Activated CD8-positive, alpha-beta T cell treated with anti-CD3 and anti-CD28 coated beads for 36 hours (primary cell): Measurements from ENCODE around the gene ASIC1. TPM values are rescaled to one million over a fixed set of nuclear protein-coding genes. Genes with fewer than 3 reads are reported as not detected.
A peak's percentile ranks its signal among the peaks of the same experiment; 100 is the strongest.

Experiments
- ATAC-seq: fragments of 200-7000 bp; cut with Tn5 transposase; one replicate; pipeline ENCODE4 v1.10.0; 2021; ENCODE audit warnings: mild to moderate bottlenecking, moderate library complexity
- CTCF ChIA-PET: fragments of 350-600 bp; sonication (Branson Sonifier 250); formaldehyde crosslinking; loops from one replicate; lab custom pipeline; 2021; ENCODE audit warnings: antibody characterized with exemption; lab: Charles Lee
- POLR2A ChIA-PET: fragments of 350-600 bp; sonication (Branson Sonifier 250); formaldehyde crosslinking; loops from one replicate; lab custom pipeline; 2021; ENCODE audit warnings: antibody characterized with exemption; lab: Charles Lee
- DNase-seq: peaks from one replicate; pipeline ENCODE4 v3.0.0-alpha.2; 2020
- H3K27ac Mint-ChIP-seq: one replicate; pipeline ENCODE4 v1.8.0; 2021; ENCODE audit warnings: mild to moderate bottlenecking, mixed read lengths
- H3K27me3 Mint-ChIP-seq: one replicate; pipeline ENCODE4 v1.8.0; 2021; ENCODE audit warnings: mixed read lengths
- H3K36me3 Mint-ChIP-seq: one replicate; pipeline ENCODE4 v1.8.0; 2021; ENCODE audit warnings: low read depth, mixed read lengths
- H3K4me1 Mint-ChIP-seq: one replicate; pipeline ENCODE4 v1.8.0; 2021; ENCODE audit warnings: low read depth, mixed read lengths
- H3K4me3 Mint-ChIP-seq: one replicate; pipeline ENCODE4 v1.8.0; 2021; ENCODE audit warnings: mild to moderate bottlenecking, moderate library complexity, mixed read lengths
- H3K9me3 Mint-ChIP-seq: one replicate; pipeline ENCODE4 v1.8.0; 2021; ENCODE audit warnings: mixed read lengths
- intact Hi-C: fragments of 100-400 bp; cut with micrococcal nuclease; formaldehyde crosslinking; loops from one replicate; pipeline ENCODE4 v1.10.0; 2022
- total RNA-seq, 2 experiments: library from RNA; stranded (reverse); gene quantifications; one replicate each; pipeline ENCODE4 v1.2.3, GENCODE V29; 2021
- TF ChIP-seq, protein P1 (sequence below): fragments of 200-600 bp; IDR thresholded peaks from one replicate; pipeline ENCODE4 v1.8.0; 2022; ENCODE audit warnings: antibody characterized with exemption, mild to moderate bottlenecking

Gene ASIC1
- total RNA-seq, 2 experiments from 2014 or later, result 14.3 to 17.3 TPM

DNA sequence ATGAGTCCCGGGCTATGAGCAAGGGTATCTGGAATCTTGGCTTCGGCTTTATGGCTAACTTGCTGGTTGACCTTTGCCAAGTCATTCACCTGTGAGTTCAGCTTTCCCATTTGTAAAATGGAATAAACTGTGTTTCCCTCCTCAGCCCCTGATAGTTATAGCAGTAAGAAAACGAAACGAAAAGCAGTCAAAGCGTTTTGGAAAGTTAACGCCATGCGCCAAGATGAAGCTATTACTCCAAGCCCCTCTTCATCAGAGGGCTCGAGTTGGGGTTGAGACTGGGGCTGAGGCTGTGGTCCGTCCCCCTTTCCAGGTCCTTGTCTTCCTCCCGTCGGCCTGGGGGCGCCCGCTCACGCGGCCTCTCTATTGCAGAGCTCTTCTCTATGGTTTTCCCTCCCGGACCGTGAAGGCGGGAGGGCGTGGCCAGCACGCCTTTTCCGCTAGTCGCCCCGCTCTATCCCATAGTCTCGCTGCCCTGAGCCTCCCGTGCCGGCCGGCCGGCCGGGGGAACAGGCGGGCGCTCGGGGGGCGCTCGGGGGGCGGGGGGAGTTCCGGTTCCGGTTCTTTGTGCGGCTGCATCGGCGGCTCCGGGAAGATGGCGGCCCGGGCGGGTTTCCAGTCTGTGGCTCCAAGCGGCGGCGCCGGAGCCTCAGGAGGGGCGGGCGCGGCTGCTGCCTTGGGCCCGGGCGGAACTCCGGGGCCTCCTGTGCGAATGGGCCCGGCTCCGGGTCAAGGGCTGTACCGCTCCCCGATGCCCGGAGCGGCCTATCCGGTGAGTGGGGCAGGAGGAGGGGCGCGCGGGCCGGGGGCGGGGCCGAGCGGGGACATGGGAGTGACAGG is 27.6 kb downstream of the ASIC1 start, which contains the start of gene SMARCD1:
Gene SMARCD1 (plus strand): TSS at position 568 of the 840 bp plus-strand sequence. CDS start 28 bp downstream, at position 596.
- ChIA-PET POLR2A (interaction anchor here (0.6 to 4.0 kb wide), 10 partner anchors 12 to 82 kb away, joined by 3 to 26 read pairs (median 4); partner anchors contain the start of genes CERS5, COX14 and GPD1), CTCF (interaction anchor here (0.7 to 6.8 kb wide), 19 partner anchors 9 to 230 kb away, joined by 3 to 60 read pairs (median 4); partner anchors contain the start of genes CERS5, COX14, GPD1 and LIMA1)
- Mint-ChIP-seq H3K4me1 (peaks cover 44% of the 10 kb centered on the region), H3K27me3 (no peaks in the 10 kb centered on the region), H3K27ac (peak within 1 kb of the TSS; percentile 93), H3K36me3 (peaks cover 5% of the 10 kb centered on the region), H3K9me3 (no peaks in the 10 kb centered on the region), H3K4me3 (peak within 1 kb of the TSS; percentile 90)
- TF ChIP-seq, protein P1, sequence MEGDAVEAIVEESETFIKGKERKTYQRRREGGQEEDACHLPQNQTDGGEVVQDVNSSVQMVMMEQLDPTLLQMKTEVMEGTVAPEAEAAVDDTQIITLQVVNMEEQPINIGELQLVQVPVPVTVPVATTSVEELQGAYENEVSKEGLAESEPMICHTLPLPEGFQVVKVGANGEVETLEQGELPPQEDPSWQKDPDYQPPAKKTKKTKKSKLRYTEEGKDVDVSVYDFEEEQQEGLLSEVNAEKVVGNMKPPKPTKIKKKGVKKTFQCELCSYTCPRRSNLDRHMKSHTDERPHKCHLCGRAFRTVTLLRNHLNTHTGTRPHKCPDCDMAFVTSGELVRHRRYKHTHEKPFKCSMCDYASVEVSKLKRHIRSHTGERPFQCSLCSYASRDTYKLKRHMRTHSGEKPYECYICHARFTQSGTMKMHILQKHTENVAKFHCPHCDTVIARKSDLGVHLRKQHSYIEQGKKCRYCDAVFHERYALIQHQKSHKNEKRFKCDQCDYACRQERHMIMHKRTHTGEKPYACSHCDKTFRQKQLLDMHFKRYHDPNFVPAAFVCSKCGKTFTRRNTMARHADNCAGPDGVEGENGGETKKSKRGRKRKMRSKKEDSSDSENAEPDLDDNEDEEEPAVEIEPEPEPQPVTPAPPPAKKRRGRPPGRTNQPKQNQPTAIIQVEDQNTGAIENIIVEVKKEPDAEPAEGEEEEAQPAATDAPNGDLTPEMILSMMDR, result no peak
- ATAC-seq (peak; percentile 88), DNase-seq (peak; percentile 90)
- intact Hi-C loops, result loop anchor here (5.0 kb wide), 1 partner anchor 92 kb away; no protein-coding TSS in a partner anchor

DNA sequence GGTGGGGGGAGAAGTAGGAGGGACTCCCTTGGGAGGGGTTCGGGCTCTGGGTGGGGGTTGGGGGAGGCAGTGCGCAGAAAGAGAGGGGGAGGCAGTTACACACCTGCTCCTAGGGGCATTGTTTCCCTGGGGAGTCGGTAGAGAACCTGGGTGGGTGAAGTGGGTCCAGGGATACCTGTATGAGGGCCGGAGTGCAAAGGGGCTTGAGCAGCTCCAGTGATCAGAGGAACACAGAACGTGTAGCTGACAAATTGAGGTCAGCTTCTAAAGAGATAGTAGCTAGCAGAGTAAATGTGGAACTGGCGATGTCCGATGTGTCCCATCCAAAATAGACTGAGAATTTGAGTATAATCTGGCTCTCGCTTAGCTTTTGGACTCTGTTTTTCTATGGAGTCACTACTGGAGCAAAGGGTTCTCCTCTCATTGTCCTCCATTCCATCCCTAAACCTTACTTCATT is 28.2 kb downstream of the ASIC1 start:
- intact Hi-C loops, result loop anchor here (5.0 kb wide), 1 partner anchor 92 kb away; no protein-coding TSS in a partner anchor
- H3K4me3 Mint-ChIP-seq, result peak overlapping the region; percentile 90
- no peak for DNase-seq
- ATAC-seq, result no peak
- peaks cover 44% of the 10 kb centered on the region for H3K4me1 Mint-ChIP-seq
- POLR2A ChIA-PET, result interaction anchor here (0.6 to 4.0 kb wide), 4 partner anchors 11 to 82 kb away, joined by 3 to 26 read pairs (median 4); partner anchors contain the start of genes CERS5 and COX14
- CTCF ChIA-PET, result interaction anchor here (0.9 to 6.8 kb wide), 11 partner anchors 13 to 119 kb away, joined by 3 to 60 read pairs (median 4); partner anchors contain the start of genes CERS5, COX14 and GPD1
- peaks cover 9% of the 10 kb centered on the region for H3K36me3 Mint-ChIP-seq
- no peaks in the 10 kb centered on the region for H3K27me3 Mint-ChIP-seq
- peak overlapping the region; percentile 89 for H3K27ac Mint-ChIP-seq
- TF ChIP-seq, protein P1, result no peak
- H3K9me3 Mint-ChIP-seq, result no peaks in the 10 kb centered on the region

DNA sequence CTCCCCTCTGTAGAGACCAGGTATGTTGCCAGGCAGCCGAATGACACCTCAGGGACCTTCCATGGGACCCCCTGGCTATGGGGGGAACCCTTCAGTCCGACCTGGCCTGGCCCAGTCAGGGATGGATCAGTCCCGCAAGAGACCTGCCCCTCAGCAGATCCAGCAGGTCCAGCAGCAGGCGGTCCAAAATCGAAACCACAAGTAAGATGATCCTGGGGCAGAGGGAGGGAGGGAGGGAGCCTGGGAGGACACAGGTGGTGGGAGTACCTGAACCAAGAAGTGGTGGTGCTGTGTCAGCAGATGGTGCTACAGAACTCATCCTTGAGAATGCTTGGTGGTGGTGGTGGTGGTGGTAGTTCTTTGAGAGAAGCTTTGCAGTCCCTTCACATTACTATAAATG is 28.8 kb downstream of the ASIC1 start:
- Mint-ChIP-seq H3K9me3 (no peaks in the 10 kb centered on the region), H3K36me3 (peaks cover 11% of the 10 kb centered on the region), H3K27ac (peak overlapping the region; percentile 89), H3K4me1 (peaks cover 44% of the 10 kb centered on the region), H3K4me3 (peak overlapping the region; percentile 90), H3K27me3 (no peaks in the 10 kb centered on the region)
- CTCF ChIA-PET, result interaction anchor here (1.2 to 6.8 kb wide), 6 partner anchors 13 to 120 kb away, joined by 3 to 60 read pairs (median 20); partner anchors contain the start of genes COX14 and GPD1
- intact Hi-C loops, result loop anchor here (5.0 kb wide), 1 partner anchor 91 kb away; no protein-coding TSS in a partner anchor
- TF ChIP-seq, protein P1, result no peak
- peak; percentile 18 for DNase-seq
- ATAC-seq, result no peak
- POLR2A ChIA-PET, result interaction anchor here (4.0 kb wide), 1 partner anchor 26 kb away, joined by 26 read pairs; the partner anchor contains the start of gene COX14

DNA sequence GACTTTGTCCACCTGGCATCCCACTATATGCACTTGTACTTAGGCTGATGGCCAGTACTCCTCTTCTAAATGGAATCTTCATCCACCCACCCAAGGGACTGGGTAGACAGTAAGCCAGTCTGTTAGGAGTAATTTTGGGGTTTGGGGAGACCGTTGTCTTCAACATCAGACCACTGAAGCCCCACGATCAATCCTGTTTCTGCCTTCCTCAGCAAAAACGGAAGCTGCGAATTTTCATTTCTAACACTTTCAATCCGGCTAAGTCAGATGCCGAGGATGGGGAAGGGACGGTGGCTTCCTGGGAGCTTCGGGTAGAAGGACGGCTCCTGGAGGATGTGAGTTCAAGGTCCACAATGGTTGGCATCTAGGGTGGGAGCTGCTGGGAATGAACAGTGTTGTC is 29.8 kb downstream of the ASIC1 start:
- Mint-ChIP-seq H3K4me3 (no peak overlapping the region), H3K4me1 (peaks cover 44% of the 10 kb centered on the region), H3K36me3 (peaks cover 17% of the 10 kb centered on the region), H3K9me3 (no peaks in the 10 kb centered on the region), H3K27me3 (no peaks in the 10 kb centered on the region), H3K27ac (no peak overlapping the region)
- ChIA-PET CTCF (interaction anchor here (0.7 to 6.8 kb wide), 15 partner anchors 14 to 227 kb away, joined by 3 to 60 read pairs (median 5); partner anchors contain the start of genes CERS5, COX14, GPD1 and RACGAP1), POLR2A (interaction anchor here (0.9 kb wide), 1 partner anchor 26 kb away, joined by 5 read pairs; no protein-coding TSS in a partner anchor)
- intact Hi-C loops, result loop anchor here (5.0 kb wide), 1 partner anchor 90 kb away; no protein-coding TSS in a partner anchor
- no peak for DNase-seq
- no peak for ATAC-seq
- TF ChIP-seq, protein P1, result no peak
